Measurements from ENCODE around the gene PRH1.

DNA sequence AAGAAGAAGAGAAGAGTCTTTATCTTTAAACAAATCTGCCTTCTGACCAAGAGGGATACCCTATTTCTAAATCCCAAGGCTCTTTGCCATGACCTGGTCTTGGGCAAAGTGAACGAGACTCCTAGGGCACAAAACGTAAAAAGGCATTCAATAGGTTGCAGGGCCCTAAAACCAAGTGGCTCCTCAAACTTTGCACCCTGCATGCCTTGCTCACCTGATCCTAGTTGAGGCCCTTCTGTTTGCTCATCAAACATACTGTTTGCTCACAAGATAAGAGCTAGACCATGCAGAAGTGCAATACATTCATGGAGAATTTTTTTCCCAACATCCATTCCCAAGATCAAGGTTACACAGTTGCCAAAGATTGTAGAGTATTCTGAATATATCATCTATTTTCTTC, 7.9 kb upstream of the PRH1 start:
- TF ChIP-seq, protein P1, sequence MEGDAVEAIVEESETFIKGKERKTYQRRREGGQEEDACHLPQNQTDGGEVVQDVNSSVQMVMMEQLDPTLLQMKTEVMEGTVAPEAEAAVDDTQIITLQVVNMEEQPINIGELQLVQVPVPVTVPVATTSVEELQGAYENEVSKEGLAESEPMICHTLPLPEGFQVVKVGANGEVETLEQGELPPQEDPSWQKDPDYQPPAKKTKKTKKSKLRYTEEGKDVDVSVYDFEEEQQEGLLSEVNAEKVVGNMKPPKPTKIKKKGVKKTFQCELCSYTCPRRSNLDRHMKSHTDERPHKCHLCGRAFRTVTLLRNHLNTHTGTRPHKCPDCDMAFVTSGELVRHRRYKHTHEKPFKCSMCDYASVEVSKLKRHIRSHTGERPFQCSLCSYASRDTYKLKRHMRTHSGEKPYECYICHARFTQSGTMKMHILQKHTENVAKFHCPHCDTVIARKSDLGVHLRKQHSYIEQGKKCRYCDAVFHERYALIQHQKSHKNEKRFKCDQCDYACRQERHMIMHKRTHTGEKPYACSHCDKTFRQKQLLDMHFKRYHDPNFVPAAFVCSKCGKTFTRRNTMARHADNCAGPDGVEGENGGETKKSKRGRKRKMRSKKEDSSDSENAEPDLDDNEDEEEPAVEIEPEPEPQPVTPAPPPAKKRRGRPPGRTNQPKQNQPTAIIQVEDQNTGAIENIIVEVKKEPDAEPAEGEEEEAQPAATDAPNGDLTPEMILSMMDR (IDR thresholded peaks at IDR 0.05; ENCODE audit: insufficient read depth, low read length): no peak
- TF ChIP-seq REST (IDR thresholded peaks at IDR 0.05; ENCODE audit: insufficient replicate concordance, low read depth): no peak

Data from HL-60 (cell line).